Measurements from ENCODE around the gene PATJ. TPM values are rescaled to one million over a fixed set of nuclear protein-coding genes. Genes with fewer than 3 reads are reported as not detected.

PATJ gene
- total RNA-seq, 1 experiment from 2014 or later, result 48.8 TPM

DNA sequence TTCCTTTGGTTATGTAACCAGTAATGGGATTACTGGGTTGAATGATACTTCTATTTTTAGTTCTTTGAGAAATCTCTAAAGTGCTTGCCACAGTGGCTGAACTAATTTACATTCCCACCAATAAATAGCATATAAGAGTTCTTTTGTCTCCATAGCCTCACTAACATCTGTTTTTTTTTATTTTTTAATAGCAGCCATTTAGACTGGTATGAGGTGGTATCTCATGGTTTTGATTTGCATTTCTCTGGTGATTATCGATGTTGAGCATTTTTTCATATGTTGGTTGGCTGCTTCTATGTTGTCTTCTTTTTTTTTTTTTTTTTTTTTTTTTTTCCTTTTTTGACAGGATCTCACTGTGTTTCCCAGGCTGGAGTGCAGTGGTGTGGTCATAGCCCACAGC is 319.8 kb downstream of the PATJ start:
- ChIA-PET RAD21 (ENCODE audit: low non-redundant PET in 1 of 2, low total read pairs in 2 of 2, uncharacterized antibody in 2 of 2, unreplicated experiment in 2 of 2) (no interaction called here), POLR2A (interaction anchor here (0.7 kb wide), 1 partner anchor 38 kb away, joined by 3 read pairs; no protein-coding TSS in a partner anchor), CTCF (no interaction called here)
- TF ChIP-seq SIN3A (IDR thresholded peaks at IDR 0.05; ENCODE audit: low read depth) (no peak), CBX3 (IDR thresholded peaks at IDR 0.05; ENCODE audit: low read depth) (no peak), POLR2A (IDR thresholded peaks at IDR 0.05; ENCODE audit: borderline replicate concordance, extremely low read depth, insufficient read depth, insufficient read length) (no peak), SP1 (IDR thresholded peaks at IDR 0.05; ENCODE audit: low read depth) (no peak), EGR1 (IDR thresholded peaks at IDR 0.05; ENCODE audit: low read depth) (no peak), EZH2 (IDR thresholded peaks at IDR 0.05) (no peak), CTCF (IDR thresholded peaks at IDR 0.05 in 2 of 3, conservative IDR thresholded peaks at IDR 0.05 in 1 of 3; ENCODE audit: borderline replicate concordance in 1 of 3, insufficient read depth in 1 of 3, low read depth in 2 of 3, low read length in 2 of 3) (no peak), ZBTB33 (IDR thresholded peaks at IDR 0.05; ENCODE audit: extremely low read depth, insufficient replicate concordance, low read length) (no peak), POLR2AphosphoS5 (IDR thresholded peaks at IDR 0.05; ENCODE audit: low read depth, low read length) (no peak), ELF1 (IDR thresholded peaks at IDR 0.05; ENCODE audit: borderline replicate concordance, low read depth) (no peak), YY1 (IDR thresholded peaks at IDR 0.05; ENCODE audit: extremely low read depth, insufficient replicate concordance, low read depth, low read length) (no peak), ZFX (IDR thresholded peaks at IDR 0.05) (no peak), ZNF274 (IDR thresholded peaks at IDR 0.05; ENCODE audit: low read depth, low read length) (no peak), JUND (IDR thresholded peaks at IDR 0.05) (no peak), EZH2phosphoT487 (IDR thresholded peaks at IDR 0.05; ENCODE audit: borderline replicate concordance) (no peak), MAX (IDR thresholded peaks at IDR 0.05) (no peak), FOSL1 (IDR thresholded peaks at IDR 0.05; ENCODE audit: low read depth) (no peak), CEBPB (IDR thresholded peaks at IDR 0.05; ENCODE audit: low read depth) (no peak)
- TF ChIP-seq, protein P1, sequence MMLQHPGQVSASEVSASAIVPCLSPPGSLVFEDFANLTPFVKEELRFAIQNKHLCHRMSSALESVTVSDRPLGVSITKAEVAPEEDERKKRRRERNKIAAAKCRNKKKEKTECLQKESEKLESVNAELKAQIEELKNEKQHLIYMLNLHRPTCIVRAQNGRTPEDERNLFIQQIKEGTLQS (IDR thresholded peaks at IDR 0.05), result no peak
- no peak overlapping the region for H3K27ac ChIP-seq (ENCODE audit: low read depth, low read length)
- ATAC-seq (no peak), DNase-seq (ENCODE audit: low read depth, low spot score) (no peak)
- no peak overlapping the region for H3K9ac ChIP-seq (ENCODE audit: low read length)
- H3K79me2 ChIP-seq (ENCODE audit: insufficient read depth, low read length), result no peaks in the 10 kb centered on the region
- no peak overlapping the region for H2AFZ ChIP-seq (ENCODE audit: low read depth, low read length, poor library complexity, severe bottlenecking)
- H3K9me3 ChIP-seq (ENCODE audit: control insufficient read depth in 1 of 2, insufficient read depth in 1 of 2, low read depth in 1 of 2, low read length in 2 of 2), result no peaks in the 10 kb centered on the region; a peak in 1 of 4 replicates
- no peaks in the 10 kb centered on the region for H4K20me1 ChIP-seq (ENCODE audit: insufficient read depth)
- no peaks in the 10 kb centered on the region; a peak in 1 of 4 replicates for H3K36me3 ChIP-seq (ENCODE audit: control insufficient read depth in 1 of 2, insufficient read depth in 2 of 2, low read length in 2 of 2)
- no peak overlapping the region for H3K4me3 ChIP-seq (replicated peaks in 1 of 2; ENCODE audit: low read depth in 1 of 2, low read length in 2 of 2)
- no peaks in the 10 kb centered on the region for H3K27me3 ChIP-seq (ENCODE audit: insufficient read depth, low read length)
- no peaks in the 10 kb centered on the region for H3K9me2 ChIP-seq (ENCODE audit: insufficient read depth)
- intact Hi-C loops (cut with micrococcal nuclease), result no loop called here
- peaks cover 0 to 5% of the 10 kb centered on the region in 2 experiments; a peak in 1 of 4 replicates for H3K4me1 ChIP-seq (ENCODE audit: control insufficient read depth in 1 of 2, insufficient read depth in 2 of 2, low read length in 2 of 2)
- no peak overlapping the region for H3K4me2 ChIP-seq (ENCODE audit: low read length)
- BruUV-seq (replicated peaks), result no TSS peak
